ENCODE data around the gene FAHD1. TPM values are rescaled to one million over a fixed set of nuclear protein-coding genes. Genes with fewer than 3 reads are reported as not detected.

FAHD1 gene
- total RNA-seq, 2 donors from 2014 or later, result 13.9 to 14.5 TPM

Other genes starting within 250 kb of the FAHD1 start
- gene IFT140, start 215.1 kb upstream of the FAHD1 start, total RNA-seq, result 1 to 10 TPM; 5.1 to 7.0 TPM
- 10 to 100 TPM; 33.3 to 35.3 TPM for gene CRAMP1, start 214.8 kb upstream of the FAHD1 start, total RNA-seq
- 10 to 100 TPM; 56.1 to 61.1 TPM for gene JPT2, start 148.9 kb upstream of the FAHD1 start, total RNA-seq
- 100 to 1,000 TPM in 1 of 2 donors, 10 to 100 TPM in 1; 92.8 to 132 TPM for gene MAPK8IP3, start 121.0 kb upstream of the FAHD1 start, total RNA-seq
- 10 to 100 TPM; 37.4 to 46.4 TPM for gene NME3, start 55.7 kb upstream of the FAHD1 start, total RNA-seq
- 10 to 100 TPM; 34.8 to 55.0 TPM for gene EME2, start 54.4 kb upstream of the FAHD1 start, total RNA-seq
- 100 to 1,000 TPM in 1 of 2 donors, 10 to 100 TPM in 1; 98.1 to 192 TPM for gene MRPS34, start 54.1 kb upstream of the FAHD1 start, total RNA-seq
- gene SPSB3, start 44.6 kb upstream of the FAHD1 start, total RNA-seq, result 10 to 100 TPM; 26.9 to 30.1 TPM
- 10 to 100 TPM; 47.9 to 81.8 TPM for gene NUBP2, start 44.2 kb upstream of the FAHD1 start, total RNA-seq
- gene IGFALS, start 33.5 kb upstream of the FAHD1 start, total RNA-seq, result under 1 TPM in 1 of 2 donors, not detected in 1; 0.12 TPM
- gene HAGH, start 381 bp upstream of the FAHD1 start, total RNA-seq, result 10 to 100 TPM; 39.5 to 47.5 TPM
- not detected for gene MEIOB, start 45.0 kb downstream of the FAHD1 start, total RNA-seq
- not detected for gene HS3ST6, start 91.2 kb downstream of the FAHD1 start, total RNA-seq
- gene MSRB1, start 116.0 kb downstream of the FAHD1 start, total RNA-seq, result 10 to 100 TPM; 24.3 to 24.7 TPM
- gene RPL3L, start 127.5 kb downstream of the FAHD1 start, total RNA-seq, result 1 to 10 TPM in 1 of 2 donors, not detected in 1; 1.5 TPM
- gene NDUFB10, start 132.3 kb downstream of the FAHD1 start, total RNA-seq, result 100 to 1,000 TPM in 1 of 2 donors, 10 to 100 TPM in 1; 95.0 to 103 TPM
- 1,000 to 10,000 TPM; 2,056 to 2,952 TPM for gene RPS2, start 137.6 kb downstream of the FAHD1 start, total RNA-seq
- gene RNF151, start 139.7 kb downstream of the FAHD1 start, total RNA-seq, result not detected
- 10 to 100 TPM; 39.3 to 78.3 TPM for gene TBL3, start 144.8 kb downstream of the FAHD1 start, total RNA-seq
- gene NOXO1, start 154.3 kb downstream of the FAHD1 start, total RNA-seq, result not detected
- 10 to 100 TPM; 31.9 to 41.7 TPM for gene GFER, start 157.0 kb downstream of the FAHD1 start, total RNA-seq
- 10 to 100 TPM; 21.3 to 43.6 TPM for gene SYNGR3, start 162.8 kb downstream of the FAHD1 start, total RNA-seq
- 100 to 1,000 TPM in 1 of 2 donors, 10 to 100 TPM in 1; 83.1 to 163 TPM for gene ZNF598, start 182.6 kb downstream of the FAHD1 start, total RNA-seq
- gene NPW, start 192.6 kb downstream of the FAHD1 start, total RNA-seq, result 1 to 10 TPM; 1.5 to 3.5 TPM
- 1 to 10 TPM; 3.8 to 4.5 TPM for gene NHERF2, start 199.7 kb downstream of the FAHD1 start, total RNA-seq
- gene NTHL1, start 220.6 kb downstream of the FAHD1 start, total RNA-seq, result 10 to 100 TPM; 12.6 to 40.9 TPM
- 100 to 1,000 TPM; 106 to 155 TPM for gene TSC2, start 220.8 kb downstream of the FAHD1 start, total RNA-seq

Data from natural killer cell treated with Interleukin-12 subunit alpha and Interleukin-12 subunit beta and Interleukin-15 and Interleukin-18, amount 100 ng/mL, for 72 hours (primary cell).